SHP77 (cell line): ENCODE measurements around the gene CFAP251.
"Not testable (repeated sequence)": the region's sequence is repeated elsewhere in the genome, so short reads cannot be mapped to it uniquely, and the experiment has no call there.

Experiments
- DNase-seq, 2 experiments: peaks; one replicate each; lab custom pipeline; 2025; lab: John Stamatoyannopoulos, UW

Gene CFAP251

DNA sequence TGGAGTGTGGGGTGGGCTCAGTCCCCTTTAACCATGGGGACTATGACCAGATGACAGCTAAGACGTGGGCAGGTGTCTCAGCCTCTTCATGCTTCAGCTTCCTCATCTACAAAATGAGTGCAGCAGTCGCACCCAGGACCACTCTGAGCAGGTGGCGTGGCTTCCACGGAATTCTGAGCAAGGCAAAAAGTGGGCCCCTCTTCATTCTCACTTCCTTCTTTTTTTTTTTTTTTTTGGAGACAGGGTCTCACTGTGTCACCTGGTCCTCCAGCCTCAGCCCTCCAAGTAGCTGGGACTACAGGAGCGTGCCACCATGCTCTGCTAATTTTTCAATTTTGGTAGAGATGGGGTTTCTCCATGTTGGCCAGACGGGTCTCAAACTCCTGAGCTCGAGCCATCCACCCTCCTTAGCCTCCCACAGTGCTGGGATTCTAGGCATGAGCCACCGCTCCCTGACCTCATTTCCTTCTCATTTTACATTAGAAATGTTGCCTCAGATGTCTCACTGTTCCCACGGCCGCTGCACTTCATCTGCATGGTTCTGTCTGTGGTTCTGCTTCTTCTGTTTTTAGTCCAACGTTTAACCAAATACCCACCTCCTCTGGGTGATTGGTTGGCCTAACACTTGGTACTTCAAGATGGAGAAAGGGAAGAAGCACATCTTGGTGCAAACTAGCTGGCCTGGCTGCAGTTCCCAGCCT is 61.9 kb downstream of the CFAP251 start:
- DNase-seq: no peak

DNA sequence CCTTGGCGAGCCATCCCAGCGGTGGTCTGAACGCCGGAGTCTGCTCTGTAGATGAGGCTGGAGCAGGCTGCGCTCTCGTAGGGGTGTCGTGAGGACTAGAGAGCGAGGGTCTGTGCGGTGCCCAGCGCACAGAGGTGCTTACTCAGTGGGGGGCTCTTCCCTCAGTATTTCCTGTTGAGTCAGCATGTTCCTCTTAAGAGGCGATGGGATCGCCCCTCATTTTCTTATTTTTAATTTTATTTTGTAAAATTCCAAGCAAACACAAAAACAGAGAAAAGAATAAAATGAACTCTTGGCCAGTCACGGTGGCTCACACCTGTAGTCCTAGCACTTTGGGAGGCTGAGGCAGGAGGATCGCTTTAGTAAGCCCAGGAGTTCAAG is 62.5 kb downstream of the CFAP251 start:
- no peak for DNase-seq

DNA sequence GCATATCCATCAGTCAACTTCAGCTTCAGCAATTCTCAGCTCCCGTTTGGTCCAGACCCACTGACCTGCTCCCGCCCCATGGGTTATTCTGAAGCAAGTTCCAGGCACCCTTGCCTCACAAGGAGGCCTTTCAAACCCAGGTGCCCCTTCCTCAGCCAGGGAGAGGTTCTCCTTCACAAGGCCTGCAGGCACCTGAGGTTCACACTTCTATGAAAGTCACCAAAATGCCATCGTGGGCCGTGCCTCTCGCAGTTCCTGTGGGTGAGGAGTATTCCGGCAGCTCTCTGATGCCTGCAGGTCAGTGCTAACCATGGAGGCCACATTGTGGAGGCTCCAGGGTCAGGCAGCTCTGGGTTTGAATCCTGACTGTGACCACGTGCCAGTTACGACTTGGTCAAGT is 63.1 kb downstream of the CFAP251 start:
- no peak for DNase-seq

DNA sequence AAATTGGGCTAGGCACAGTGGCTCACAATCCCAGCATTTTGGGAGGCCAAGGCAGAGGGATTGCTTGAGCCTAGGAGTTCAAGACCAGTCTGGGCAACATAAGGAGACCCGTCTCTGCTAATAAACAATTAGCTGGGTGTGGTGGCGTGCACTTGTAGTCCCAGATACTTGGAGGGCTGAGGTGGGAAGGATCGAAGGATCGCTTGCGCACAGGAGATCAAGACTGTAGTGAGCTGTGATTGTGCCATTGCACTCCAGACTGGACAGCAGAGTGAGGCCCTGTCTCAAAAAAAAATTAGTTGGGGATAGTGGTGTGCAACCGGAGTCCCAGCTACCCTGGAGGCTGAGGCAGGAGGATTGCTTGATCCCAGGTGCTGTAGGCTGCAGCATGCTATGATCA is 64.6 kb downstream of the CFAP251 start:
- no peak for DNase-seq

DNA sequence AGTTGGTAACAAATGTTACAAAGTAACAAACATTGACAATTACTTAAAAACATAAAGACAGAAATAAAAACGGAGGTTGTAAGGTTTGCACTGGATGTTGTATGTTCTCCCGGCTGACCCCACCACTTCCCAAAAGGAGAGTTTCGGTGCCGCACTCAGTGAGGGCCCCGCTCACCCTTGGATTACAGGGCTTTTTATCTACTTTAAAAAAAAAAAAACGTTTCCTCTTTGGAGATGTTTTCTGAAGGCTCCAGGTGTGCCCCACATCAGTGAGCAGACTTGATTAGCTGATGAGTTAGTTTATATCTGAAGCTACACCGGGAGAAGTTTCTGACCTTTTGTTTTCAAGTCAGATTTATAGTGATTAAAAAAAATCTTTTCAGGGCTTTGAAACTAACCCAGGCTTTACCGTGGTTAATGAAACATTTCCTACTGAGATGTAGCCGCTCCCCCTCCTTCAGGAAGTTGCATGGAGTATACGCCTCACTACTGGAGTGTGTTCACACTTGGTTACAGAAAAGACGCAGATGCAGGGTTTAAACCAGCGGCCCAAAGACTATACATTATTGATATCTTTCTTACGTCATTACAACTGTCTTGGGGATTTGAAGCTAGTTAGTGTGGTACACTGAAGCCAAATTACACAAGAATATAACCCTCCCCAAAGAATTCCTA is 65.3 kb downstream of the CFAP251 start:
- no peak for DNase-seq

DNA sequence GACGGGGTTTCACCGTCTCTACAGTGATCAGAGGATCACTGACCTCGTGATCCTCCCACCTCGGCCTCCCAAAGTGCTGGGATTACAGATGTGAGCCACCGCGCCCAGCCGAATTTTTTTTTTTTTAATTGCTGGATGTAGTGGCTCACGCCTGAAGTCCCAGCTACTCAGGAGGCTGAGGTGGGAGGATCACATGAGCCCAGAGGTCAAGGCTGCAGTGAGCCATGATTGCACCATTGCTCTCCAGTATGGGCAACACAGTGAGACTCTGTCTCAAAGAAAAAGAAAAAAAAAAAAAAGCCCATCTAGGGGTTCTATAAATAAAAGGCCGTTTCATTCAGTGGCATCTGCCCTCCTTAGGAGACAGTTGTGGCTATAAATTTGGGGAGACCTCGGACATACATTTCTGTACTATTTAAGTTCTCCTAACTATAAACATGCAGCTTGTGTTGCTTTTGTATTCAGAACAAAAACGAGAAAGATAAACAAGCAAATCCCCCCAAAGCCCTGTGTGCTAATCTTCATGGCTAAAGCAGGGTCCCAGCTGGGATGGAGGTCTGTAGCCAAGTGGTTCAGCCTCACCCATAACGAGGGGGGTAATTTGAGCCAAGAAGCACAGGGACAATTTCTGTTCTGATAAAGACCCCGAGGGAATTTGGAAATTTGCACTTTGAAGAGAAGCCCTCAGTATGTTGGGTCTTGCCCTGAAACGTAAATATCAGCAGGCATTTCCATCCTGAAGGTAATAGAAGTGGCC is 68.3 kb downstream of the CFAP251 start:
- no peak for DNase-seq

DNA sequence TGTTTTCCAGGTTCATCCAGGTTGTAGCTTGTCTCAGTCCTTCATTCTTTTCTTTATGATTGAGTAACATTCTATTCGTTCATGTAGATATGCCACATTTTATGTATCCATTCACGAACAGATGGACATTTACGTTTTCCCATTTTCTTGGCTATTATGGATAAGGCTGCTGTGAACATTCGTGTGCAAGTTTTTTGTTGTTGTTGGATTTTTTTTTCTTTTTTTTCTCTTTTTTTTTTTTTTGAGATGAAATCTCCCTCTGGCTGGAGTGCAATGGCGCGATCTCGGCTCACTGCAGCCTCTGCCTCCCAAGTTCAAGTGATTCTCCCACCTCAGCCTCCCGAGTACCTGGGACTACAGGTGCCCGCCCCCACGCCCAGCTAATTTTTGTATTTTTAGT is 70.1 kb downstream of the CFAP251 start:
- DNase-seq: not testable (repeated sequence)

DNA sequence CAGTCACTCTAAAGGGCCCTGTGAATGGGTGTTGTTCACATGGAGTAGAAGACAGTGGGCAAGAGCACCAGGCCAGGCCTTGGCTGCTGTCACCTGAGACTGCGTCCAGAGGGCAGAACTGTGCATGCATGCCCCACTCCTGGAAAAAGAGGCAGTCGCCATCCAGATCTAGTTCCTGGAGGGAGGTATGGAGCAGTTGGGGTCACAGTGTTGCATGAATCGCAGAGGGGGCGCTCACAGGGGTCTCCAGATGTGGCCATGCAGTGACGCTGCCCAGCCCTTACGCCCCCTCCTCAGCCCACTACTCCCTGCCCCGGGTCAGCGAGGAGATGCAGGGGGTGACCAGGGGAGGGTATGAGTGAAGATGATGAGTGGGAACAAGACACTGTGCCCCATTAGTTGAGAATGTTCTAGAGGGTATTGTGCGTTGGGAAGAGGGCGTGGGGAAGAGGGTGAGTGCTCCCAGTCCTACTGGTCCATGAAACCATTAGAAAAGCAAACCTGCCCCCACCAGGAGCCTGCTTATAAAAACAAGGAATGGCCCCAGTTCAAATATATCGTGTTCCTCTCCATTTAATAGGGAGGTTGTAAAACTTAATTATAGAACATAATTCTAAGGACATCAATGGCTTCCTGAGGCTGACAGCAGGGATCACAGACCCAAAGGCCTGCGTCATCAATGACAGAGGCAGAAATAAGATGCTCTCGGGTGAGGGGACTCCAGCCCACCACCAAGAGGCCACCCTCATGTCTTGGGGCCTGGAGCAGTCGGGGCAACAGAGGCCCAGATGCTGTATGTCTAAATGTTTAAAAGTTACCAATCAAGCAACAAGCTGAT is 71.1 kb downstream of the CFAP251 start:
- DNase-seq: no peak

DNA sequence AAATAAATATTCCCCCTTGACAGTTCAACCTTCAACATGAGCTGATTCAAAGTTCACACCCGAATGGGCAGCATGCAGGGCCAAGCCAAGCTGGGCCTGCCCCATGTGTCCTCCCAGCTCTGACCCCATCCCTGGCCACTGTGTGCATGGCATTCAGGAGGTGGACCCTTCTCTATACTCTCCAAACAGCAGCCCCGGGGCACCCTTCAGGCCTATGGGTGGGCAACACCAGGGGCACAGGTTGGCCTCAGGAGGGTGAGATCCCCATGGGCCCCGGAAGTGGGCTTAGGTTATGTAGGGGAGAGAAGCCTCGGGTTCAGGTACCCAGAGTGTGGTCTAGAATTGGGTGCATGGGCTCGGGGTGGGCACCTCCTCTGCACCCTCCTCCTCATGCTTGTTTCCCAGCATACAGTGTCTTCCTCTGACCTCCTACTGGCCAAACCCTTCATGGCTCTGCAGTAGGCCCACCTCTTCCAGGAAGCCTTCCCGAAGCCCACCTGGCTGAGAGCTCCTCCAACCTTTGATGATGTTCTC is 71.8 kb downstream of the CFAP251 start:
- no peak for DNase-seq

DNA sequence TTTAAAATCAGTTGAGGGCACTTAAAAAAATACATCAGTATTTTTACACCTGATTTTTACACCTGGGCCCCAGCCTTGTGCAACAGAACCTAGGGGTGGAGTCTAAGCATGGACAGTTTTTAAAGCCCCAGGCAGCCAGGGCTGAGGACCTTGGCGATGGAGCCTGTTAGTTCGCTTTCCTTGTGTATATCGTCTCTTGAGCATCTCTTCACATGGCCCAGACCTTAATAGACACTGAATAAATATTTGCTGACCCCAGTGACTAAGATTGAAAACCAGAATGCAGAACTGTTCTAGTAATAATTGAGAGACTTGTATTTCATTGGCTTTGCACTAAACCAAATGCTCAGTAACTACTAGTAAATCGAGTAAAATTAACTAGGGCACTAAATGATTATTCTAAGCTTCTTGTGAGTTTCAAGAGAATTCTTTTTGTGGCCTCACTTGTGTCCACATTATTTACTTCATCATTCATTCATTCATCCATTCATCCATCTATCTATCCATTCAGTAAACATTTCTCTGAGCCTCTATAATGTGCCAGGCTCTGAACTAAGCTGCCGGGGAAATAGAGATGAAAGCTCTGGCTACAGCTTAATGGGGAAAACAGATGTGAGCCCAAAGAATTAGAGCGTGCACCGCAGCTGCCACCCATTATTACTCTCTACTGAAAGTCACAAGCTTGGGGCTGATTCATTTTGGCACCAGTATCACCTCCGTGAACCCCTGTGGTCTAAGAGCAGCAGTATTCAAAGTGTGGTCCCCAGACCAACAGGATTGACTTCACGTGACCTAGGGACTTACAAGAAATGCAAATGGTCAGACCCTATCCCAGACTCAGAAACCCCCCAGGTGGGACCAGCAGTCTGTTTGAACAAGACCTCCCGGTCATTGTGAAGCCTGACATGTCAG is 72.6 kb downstream of the CFAP251 start:
- no peak for DNase-seq

DNA sequence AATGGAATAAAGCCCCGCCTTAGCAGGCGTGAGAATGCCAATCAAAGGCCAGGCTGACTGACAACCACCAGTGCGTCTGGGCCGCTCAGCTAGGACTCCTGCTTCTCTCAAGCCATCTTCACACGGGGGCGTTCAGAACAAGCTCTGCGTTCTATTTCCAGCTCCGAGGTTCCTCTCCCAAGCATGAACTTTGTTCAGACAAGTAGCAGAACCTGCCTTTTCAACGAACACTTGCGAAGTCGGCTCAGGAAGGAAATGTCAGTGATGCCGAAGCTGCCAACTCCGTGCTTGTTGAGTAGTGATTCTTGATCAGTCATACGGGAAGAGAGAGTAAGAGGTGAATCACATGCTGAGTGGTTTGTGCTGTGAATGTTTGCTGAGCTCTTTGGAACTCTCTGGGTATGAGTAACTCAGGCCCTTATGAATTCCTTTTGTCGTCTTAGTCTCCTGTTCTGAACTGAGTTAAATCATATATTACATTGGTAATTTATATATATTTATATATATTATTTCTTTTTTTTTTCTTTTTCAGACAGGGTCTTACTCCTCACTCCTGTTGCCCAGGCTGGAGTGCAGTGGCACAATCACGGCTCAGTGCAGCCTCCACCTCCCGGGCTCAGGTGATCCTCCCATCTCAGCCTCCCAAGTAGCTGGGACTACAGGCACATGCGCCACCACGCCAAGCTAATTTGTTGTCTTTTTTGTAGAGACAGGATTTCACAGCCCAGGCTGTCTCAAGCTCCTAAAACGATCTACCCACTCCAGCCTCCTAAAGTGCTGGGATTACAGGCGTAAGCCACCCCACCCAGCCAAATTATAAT is 73.9 kb downstream of the CFAP251 start:
- DNase-seq: no peak

DNA sequence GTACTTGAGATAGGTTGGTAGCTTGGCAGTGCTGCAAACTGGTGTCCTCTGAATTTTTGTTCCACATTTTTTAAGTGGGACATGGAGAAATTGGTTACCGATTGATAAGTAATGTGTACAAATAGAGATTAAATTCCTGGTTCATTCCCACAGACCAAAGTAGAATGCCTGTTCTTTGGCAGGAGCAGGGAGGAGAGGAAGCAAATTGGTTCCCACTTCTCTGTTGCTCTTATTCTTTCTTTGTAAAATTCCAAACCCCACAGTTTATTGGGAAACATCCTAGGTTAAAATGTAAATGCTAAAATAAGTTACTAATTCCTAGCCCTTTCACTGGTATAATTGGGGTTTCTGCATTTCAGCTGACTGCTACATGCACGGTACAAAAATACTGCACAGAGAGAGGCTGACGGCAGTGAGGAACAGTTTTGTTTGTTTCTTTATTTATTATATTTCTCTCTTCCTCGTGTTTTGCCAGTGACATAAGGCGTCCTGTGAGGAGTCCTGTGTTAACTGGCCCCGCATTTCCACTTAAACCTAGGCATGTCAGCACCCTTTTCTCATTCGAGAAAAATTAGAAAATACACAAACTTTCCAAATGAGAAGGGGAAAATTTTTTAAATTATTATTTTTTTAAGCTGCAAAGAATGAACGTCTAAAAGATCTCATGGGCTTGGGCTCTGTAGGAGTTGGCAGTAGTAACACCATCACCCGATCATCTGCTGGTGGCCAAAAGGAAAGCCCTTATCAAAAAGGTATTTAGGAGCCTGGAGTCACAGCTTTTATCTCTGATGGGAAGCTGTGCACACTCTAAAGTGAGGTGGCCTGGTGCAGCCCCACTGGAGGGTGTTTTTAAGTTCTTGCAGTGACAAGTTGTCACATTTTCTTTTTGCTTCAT is 77.9 kb downstream of the CFAP251 start:
- DNase-seq: no peak

DNA sequence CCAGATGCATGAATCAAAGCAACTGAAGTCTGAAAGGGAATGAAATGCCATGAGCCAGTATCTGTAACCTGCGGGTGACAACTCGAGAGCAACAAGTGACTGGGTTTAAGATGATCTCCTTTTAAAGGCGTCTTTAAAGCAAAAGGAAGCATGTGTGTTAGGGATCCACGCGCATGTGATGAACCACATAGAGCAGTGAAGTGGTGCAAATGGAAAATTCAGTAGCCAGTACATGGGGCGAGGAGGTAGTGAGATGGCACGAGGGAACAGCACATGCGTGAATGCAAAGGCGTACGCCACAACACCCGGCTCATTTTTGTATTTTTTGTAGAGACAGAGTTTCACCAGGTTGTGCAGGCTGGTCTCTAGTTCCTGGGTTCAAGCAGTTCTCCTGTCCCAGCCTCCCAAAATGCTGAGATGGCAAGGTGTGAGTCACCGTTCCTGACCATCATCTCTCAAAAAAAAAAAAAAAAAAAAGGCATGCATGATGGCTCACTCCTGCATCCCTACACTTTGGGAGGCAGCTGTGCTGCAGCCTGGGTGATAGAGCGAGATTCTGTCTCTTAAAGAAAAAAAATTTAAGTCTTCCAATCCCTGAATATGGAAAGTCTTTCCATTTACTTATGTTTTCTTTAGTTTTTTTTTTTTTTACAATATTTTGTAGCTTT is 78.7 kb downstream of the CFAP251 start:
- no peak for DNase-seq

DNA sequence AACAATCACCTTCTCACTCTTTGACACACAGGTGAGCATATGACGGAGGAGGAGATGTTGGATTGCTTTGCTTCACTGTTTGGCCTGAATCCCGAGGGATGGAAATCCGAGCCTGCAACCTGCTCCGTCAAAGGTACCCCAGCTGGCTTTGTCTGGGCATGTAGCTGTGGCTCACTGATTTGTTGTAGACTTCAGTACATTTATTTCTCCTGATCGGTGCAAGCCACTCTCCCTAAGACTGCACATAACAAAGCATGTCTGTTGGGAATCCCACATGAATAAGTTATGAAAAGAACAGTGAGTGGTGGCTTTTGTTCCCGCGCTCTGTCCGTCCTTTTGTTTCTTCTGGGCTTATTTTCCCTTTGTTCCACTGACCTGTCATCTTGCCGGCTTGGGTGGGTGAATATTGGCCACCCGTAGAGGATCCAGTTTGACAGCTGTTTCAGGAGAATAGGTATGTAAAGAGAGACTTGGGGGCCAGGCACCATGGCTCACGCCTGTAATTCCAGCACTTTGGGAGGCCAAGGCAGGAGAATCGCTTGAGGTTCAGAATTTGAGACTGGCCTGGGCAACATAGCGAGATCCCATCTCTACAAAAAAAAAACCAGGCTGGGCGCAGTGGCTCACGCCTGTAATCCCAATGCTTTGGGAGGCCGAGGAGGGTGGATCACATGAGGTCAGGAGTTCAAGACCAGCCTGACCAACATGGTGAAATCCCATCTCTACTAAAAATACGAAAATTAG is 83.2 kb downstream of the CFAP251 start:
- no peak for DNase-seq

DNA sequence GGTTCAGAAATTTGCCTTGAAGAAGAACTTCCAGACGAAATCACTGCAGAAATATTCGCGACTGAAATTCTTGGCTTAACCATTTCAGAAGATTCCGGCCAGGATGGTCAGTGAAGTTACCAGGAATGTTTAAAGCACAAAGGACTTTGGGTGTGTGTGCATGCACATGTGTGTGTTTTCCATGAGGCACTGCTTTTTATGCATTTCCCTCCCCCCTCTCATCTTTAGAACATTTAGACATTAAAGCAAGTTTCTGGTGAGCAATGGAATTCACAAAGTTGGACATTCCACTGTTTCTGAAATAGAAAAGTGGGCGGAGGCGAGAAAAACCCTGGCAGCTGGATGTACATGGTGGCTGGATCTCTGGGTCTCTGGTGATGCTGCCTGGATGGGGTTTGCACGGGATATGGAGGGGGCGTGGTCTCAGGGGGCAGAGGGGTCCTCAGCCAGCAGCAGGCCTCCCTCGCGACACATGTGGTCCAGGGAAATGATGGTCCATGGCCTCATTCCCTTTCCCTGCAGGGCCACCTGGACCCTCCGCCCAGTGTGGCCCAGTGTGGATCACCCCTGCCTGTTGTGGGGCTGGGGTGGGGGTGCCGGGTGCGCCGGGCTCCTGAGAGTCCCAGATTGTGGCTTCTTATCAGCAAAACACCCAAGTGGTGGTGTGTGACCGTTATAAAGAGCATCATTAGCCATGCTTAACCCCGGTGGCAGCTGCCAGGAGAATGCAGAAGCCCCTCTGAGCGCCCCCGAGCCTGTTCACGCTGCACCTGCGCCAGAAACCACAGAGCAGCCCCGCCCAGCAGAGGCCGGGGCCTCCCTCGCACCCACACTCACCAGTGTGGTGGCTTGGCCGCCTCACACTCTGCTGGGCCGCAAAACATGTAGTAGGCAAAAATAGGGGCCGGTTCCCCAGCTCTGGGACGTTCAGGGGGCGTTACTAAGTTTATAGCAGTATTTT is 85.5 kb downstream of the CFAP251 start:
- DNase-seq: no peak

DNA sequence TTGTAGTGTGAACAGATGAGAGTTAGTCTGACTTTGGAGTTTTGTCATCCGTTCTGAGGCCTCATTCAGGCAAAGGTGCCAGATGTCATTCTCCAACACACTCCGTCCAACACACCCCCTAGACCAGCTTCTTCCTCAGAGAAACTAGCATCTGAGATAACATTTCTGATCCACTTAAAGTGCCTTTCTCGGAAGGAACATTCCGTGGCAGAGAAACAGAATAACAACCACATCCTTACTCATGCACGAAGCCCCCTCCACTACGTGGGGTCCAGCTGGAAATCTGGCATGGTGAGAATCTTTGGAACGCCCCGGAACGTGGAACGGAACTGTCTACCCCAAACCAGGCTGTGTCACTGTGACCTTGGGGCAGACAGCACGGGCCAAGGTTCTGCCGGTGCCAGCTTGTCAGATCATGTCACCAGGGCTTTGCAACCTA is 86.3 kb downstream of the CFAP251 start:
- no peak for DNase-seq
